DMS53 treated with DMSO at 0.1 percent for 48 hours (cell line): ENCODE data around the gene SLC25A26.

Experiments
- DNase-seq: peaks from one replicate; lab custom pipeline; 2025; ENCODE audit not compliant: unreplicated experiment; lab: John Stamatoyannopoulos, UW

The SLC25A26 gene

GRCh38 chr3:66220602-66221377, at the start of gene SLC25A26:
Gene SLC25A26, plus strand, starts transcription at chr3:66221001. Its CDS starts 94 bp downstream, at chr3:66221095.
- DNase-seq = peak; percentile 66

GRCh38 chr3:66172394-66172793, 48.4 kb upstream of the SLC25A26 start:
- no peak for DNase-seq

GRCh38 chr3:66177026-66177425, 43.8 kb upstream of the SLC25A26 start:
- no peak for DNase-seq

GRCh38 chr3:66178206-66178605, 42.6 kb upstream of the SLC25A26 start:
- no peak for DNase-seq

- no peak for DNase-seq
These were observed 41.0 kb upstream of the SLC25A26 start for GRCh38 chr3:66179793-66180192.

- no peak for DNase-seq
These were observed 39.0 kb upstream of the SLC25A26 start for GRCh38 chr3:66181764-66182163.

- no peak for DNase-seq
These were observed 38.6 kb upstream of the SLC25A26 start for GRCh38 chr3:66182246-66182645.

- no peak for DNase-seq
These were observed 34.3 kb upstream of the SLC25A26 start for GRCh38 chr3:66186545-66186944.

- DNase-seq = no peak
These were observed 25.4 kb upstream of the SLC25A26 start for GRCh38 chr3:66195347-66195783.

- no peak for DNase-seq
These were observed 24.2 kb upstream of the SLC25A26 start for GRCh38 chr3:66196633-66197032.

GRCh38 chr3:66198437-66199088, 22.2 kb upstream of the SLC25A26 start:
- no peak for DNase-seq

- no peak for DNase-seq
These were observed 21.7 kb upstream of the SLC25A26 start for GRCh38 chr3:66199089-66199473.

- DNase-seq = no peak
These were observed 20.7 kb upstream of the SLC25A26 start for GRCh38 chr3:66200147-66200546.

- DNase-seq = no peak
These were observed 20.0 kb upstream of the SLC25A26 start for GRCh38 chr3:66200786-66201185.

- DNase-seq = no peak
These were observed 17.5 kb upstream of the SLC25A26 start for GRCh38 chr3:66203275-66203674.

- no peak for DNase-seq
These were observed 14.0 kb upstream of the SLC25A26 start for GRCh38 chr3:66206806-66207205.

- DNase-seq = no peak
These were observed 12.6 kb upstream of the SLC25A26 start for GRCh38 chr3:66208189-66208588.

- no peak for DNase-seq
These were observed 10.0 kb upstream of the SLC25A26 start for GRCh38 chr3:66210687-66211295.

GRCh38 chr3:66211779-66212178, 9.0 kb upstream of the SLC25A26 start:
- DNase-seq = no peak

GRCh38 chr3:66215106-66215505, 5.7 kb upstream of the SLC25A26 start:
- DNase-seq = no peak

GRCh38 chr3:66220066-66220465, 735 bp upstream of the SLC25A26 start:
- no peak for DNase-seq

GRCh38 chr3:66224220-66224619, 3.4 kb downstream of the SLC25A26 start:
- no peak for DNase-seq
